HepG2 (cell line): ENCODE results near the gene PRICKLE2. TPM values are rescaled to one million over a fixed set of nuclear protein-coding genes. Genes with fewer than 3 reads are reported as not detected.

Experiments
- ATAC-seq: fragments of 200-7000 bp; cut with Tn5 transposase; 3 replicates; pipeline ENCODE4 v1.9.1; 2020; ENCODE audit warnings: mild to moderate bottlenecking, moderate library complexity
- BruUV-seq: library from RNA; stranded (reverse); fragments of 400-500 nt; replicated peaks from 2 replicates; lab custom pipeline; 2021; lab: Mats Ljungman, UMichigan
- CTCF ChIA-PET: fragments of 300-600 bp; formaldehyde crosslinking; extraction: SDS; loops from one replicate; lab custom pipeline; 2021; ENCODE audit warnings: low total read pairs, inconsistent platforms, low intra/inter-chr PET ratio; lab: Yijun Ruan, JAX
- POLR2A ChIA-PET: fragments of 350-600 bp; sonication (Branson Sonifier 250); formaldehyde crosslinking; loops from one replicate; lab custom pipeline; 2020; ENCODE audit warnings: antibody characterized with exemption, inconsistent platforms; lab: Yijun Ruan, JAX
- DNase-seq: peaks from one replicate; pipeline ENCODE4 v3.0.0-alpha.2; 2015; ENCODE audit warnings: low spot score
- FAIRE-seq: peaks from 3 replicates; lab custom pipeline; 2011; peaks lifted over from hg19 to GRCh38; lab: Jason Lieb, UNC
- H2AFZ ChIP-seq: one replicate; pipeline ENCODE4 v1.6.1; 2011; ENCODE audit warnings: low read length, inconsistent platforms
- H3K27ac ChIP-seq: fragments of 300-600 bp; 3 replicates; pipeline ENCODE4 v1.8.0; 2011; ENCODE audit warnings: mixed run types, mild to moderate bottlenecking, mixed read lengths, low read length, inconsistent platforms; ENCODE audit not compliant: insufficient read depth; ENCODE audit errors: extremely low read length
- H3K27me3 ChIP-seq, 2 experiments: fragments of 200-600 bp in 1 of 2; 2 replicates in 1 of 2; 3 replicates in 1 of 2; pipeline versions ENCODE4 v1.6.0 to v1.8.0; 2011; ENCODE audit warnings: low read length in 2 of 2, mild to moderate bottlenecking in 2 of 2, moderate library complexity in 2 of 2, inconsistent platforms in 1 of 2; ENCODE audit not compliant: insufficient read depth in 2 of 2, control insufficient read depth in 1 of 2
- H3K36me3 ChIP-seq, 2 experiments: fragments of 200-600 bp in 1 of 2; replicated peaks in 1 of 2; 2 replicates in 1 of 2; 3 replicates in 1 of 2; pipeline versions ENCODE4 v1.5.1 to v1.8.0; 2011; ENCODE audit warnings: low read length in 2 of 2, inconsistent platforms in 1 of 2; ENCODE audit not compliant: insufficient read depth in 2 of 2, control insufficient read depth in 1 of 2
- H3K4me1 ChIP-seq: 2 replicates; pipeline ENCODE4 v1.5.1; 2012; ENCODE audit warnings: low read length, inconsistent platforms; ENCODE audit not compliant: insufficient read depth
- H3K4me2 ChIP-seq: 2 replicates; pipeline ENCODE4 v1.6.0; 2011; ENCODE audit warnings: low read depth, low read length, inconsistent platforms
- H3K4me3 ChIP-seq, 3 experiments: fragments of 200-600 bp in 1 of 3; sonication (generic), shearing (Covaris generic) in 1 of 3; replicated peaks in 1 of 3; 2 replicates each; pipeline ENCODE4 v1.5.1; 2011 to 2016; ENCODE audit warnings: low read length in 3 of 3, inconsistent platforms in 2 of 3, low read depth in 2 of 3, mild to moderate bottlenecking in 2 of 3, control low read depth in 1 of 3, mixed read lengths in 1 of 3; ENCODE audit not compliant: insufficient read depth in 1 of 3
- H3K79me2 ChIP-seq: one replicate; pipeline ENCODE4 v1.6.1; 2011; ENCODE audit warnings: low read length, inconsistent platforms; ENCODE audit not compliant: insufficient read depth
- H3K9ac ChIP-seq: 2 replicates; pipeline ENCODE4 v1.6.0; 2011; ENCODE audit warnings: mild to moderate bottlenecking, low read depth, low read length, inconsistent platforms; ENCODE audit not compliant: insufficient read depth
- H3K9me3 ChIP-seq: 2 replicates; pipeline ENCODE4 v1.5.1; 2012; ENCODE audit warnings: mild to moderate bottlenecking, low read length
- H4K20me1 ChIP-seq: 2 replicates; pipeline ENCODE4 v1.6.0; 2011; ENCODE audit warnings: inconsistent platforms, mild to moderate bottlenecking, low read length, moderate library complexity; ENCODE audit not compliant: insufficient read depth
- HNF4A ChIP-seq: sonication (generic); formaldehyde crosslinking; IDR thresholded peaks from 2 replicates; pipeline ENCODE4 v1.4.0; 2020; ENCODE audit warnings: missing genetic modification reagents
- SNAPC4 ChIP-seq: sonication (generic); formaldehyde crosslinking; IDR thresholded peaks from 2 replicates; pipeline ENCODE4 v1.4.0; 2020; ENCODE audit warnings: mild to moderate bottlenecking, missing genetic modification reagents
- WGBS: methylation state at CpG from one replicate; pipeline ENCODE4 v1.1.6; 2017; ENCODE audit warnings: low lambda C conversion rate; 5-methylcytosine and 5-hydroxymethylcytosine counted together
- in situ Hi-C: cut with HindIII; loops from 2 replicates; pipeline ENCODE4 v1.10.0; 2017; ENCODE audit warnings: low pct_unique_long_range_greater_than_20kb; ENCODE audit not compliant: extremely low pct_ligation_motif_present
- intact Hi-C: fragments of 100-400 bp; cut with micrococcal nuclease; formaldehyde crosslinking; loops from one replicate; pipeline ENCODE4 v1.10.0; 2022; ENCODE audit not compliant: unreplicated experiment
- polyA plus RNA-seq, 8 experiments: library from polyadenylated mRNA; depleted of rRNA in 3 of 8; stranded (reverse) in 7 of 8; unstranded in 1 of 8; fragments of >200 nt; fragmentation: Illumina TruSeq in 4 of 8; extraction: Trizol in 4 of 8; gene quantifications; 2 replicates each; pipeline versions ENCODE4 v1.2.1 to v1.2.3, GENCODE V29; 2011 to 2016; ENCODE audit warnings: low read depth in 4 of 8, missing spikeins in 1 of 8, mixed read lengths in 1 of 8; ENCODE audit not compliant: insufficient read depth in 1 of 8
- total RNA-seq, 5 experiments: library from RNA; depleted of rRNA; stranded (reverse); fragments of >200 nt; fragmentation: Illumina TruSeq; extraction: Trizol; gene quantifications; 2 replicates each; pipeline ENCODE4 v1.2.3, GENCODE V29; 2016; ENCODE audit warnings: low read depth in 1 of 5

Gene PRICKLE2
- total and polyA plus RNA-seq, 2 of the 13 experiments (the other 11 are each of a cell fraction or from before 2014, with no cell fraction given), result 0.01 to 0.07 TPM

- H3K9me3 ChIP-seq, result no peaks in the 10 kb centered on the region
- ChIA-PET POLR2A (no interaction called here), CTCF (no interaction called here)
- DNase-seq (no peak), FAIRE-seq (no peak), ATAC-seq (no peak)
- TF ChIP-seq HNF4A (CRISPR knock-in tag) (no peak), SNAPC4 (CRISPR knock-in tag) (no peak)
- H3K9ac ChIP-seq, result no peak overlapping the region
- H3K79me2 ChIP-seq, result no peaks in the 10 kb centered on the region
- in situ Hi-C loops (no loop called here), intact Hi-C loops (no loop called here)
- no peak overlapping the region for H3K4me2 ChIP-seq
- WGBS, result 8% methylated on average over 2 of the region's 2 CpGs
- BruUV-seq, result no TSS peak
- no peaks in the 10 kb centered on the region for H3K36me3 ChIP-seq
- H3K27me3 ChIP-seq, result no peaks in the 10 kb centered on the region
- no peak overlapping the region for H2AFZ ChIP-seq
- H3K4me3 ChIP-seq, result no peak overlapping the region
- no peaks in the 10 kb centered on the region for H4K20me1 ChIP-seq
- H3K27ac ChIP-seq, result no peak overlapping the region
- no peaks in the 10 kb centered on the region for H3K4me1 ChIP-seq
Measured at GRCh38 chr3:64133272-64133671, 92.0 kb downstream of the PRICKLE2 start.
